Hippocampal formation (tissue), 2 donors: ENCODE results near the gene GON7.
"Not testable (repeated sequence)": the region's sequence is repeated elsewhere in the genome, so short reads cannot be mapped to it uniquely, and the experiment has no call there.

Source experiments
- DNase-seq, 2 donors: peaks; one replicate each; lab custom pipeline; 2025; lab: John Stamatoyannopoulos, UW

Gene GON7

DNA sequence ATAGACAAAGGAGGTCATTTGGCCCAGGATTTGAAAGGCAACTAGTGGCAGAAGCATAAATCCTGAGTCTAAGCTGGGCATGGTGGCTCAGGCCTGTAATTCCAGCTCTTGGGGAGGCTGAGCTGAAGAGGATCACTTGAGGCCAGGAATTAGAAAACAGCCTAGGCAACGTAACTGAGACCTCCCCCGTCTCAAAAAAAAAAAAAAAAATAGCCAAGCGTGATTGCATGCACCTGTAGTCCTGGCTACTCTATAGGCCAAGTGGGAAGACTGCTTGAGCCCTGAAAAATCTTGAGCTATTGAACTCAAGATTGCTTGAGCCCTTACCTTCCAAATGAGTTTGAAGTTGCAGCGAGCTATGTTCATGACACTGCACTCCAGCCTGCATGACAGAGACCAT, 7.8 kb downstream of the GON7 start:
- DNase-seq: no peak

DNA sequence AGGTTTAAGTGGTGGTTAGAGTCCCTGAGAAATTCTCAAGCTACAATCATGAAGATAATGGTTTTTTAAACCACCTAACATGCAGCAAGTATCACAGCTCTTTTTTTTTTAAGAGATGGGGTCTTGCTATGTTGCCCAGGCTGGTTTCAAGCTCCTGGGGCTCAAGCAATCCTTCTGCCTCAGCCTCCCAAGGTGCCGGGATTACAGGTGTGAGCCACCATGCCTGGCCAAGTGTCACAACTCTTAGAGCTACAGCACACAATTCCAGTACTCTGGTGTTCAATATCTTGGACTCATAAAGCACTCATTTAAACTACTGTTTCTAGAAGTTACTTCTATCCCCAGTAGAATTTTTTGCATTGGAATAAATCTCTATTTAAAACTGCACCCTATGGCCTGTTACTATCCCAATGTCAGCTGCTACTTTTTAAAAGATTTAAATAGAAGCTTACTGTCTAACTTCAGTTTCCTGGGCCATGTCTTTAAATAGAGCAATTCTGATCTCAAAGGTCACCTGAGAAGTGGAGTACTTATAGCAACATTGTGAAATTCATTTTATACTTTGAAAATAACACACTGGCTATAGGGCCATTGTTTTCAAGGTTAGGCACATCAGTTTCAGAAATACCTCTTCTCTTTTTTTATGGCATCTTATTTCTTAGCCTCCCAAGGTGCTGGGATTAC, 11.4 kb downstream of the GON7 start:
- DNase-seq: no peak

DNA sequence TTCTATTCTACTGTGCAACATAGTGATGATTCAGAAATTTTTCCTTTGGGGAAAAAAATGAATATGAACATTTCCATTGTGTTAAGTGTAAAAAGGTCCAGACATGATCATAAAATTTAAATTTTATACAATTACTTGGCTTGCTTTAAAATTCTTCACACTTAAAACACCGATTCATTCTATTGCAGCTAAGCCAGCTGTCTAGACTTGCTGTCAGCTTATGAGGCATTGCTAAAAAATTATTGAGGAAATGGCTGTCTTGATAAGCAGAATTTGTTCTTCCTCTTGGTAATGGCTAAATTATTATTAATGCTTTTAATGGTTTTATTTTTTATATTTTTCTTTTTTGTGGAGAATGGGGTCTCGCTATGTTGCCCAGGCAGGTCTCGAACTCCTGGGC, 19.9 kb downstream of the GON7 start:
- DNase-seq: no peak

- no peak for DNase-seq
Observed at GRCh38 chr14:93186466-93186865, 20.4 kb downstream of the GON7 start.

DNA sequence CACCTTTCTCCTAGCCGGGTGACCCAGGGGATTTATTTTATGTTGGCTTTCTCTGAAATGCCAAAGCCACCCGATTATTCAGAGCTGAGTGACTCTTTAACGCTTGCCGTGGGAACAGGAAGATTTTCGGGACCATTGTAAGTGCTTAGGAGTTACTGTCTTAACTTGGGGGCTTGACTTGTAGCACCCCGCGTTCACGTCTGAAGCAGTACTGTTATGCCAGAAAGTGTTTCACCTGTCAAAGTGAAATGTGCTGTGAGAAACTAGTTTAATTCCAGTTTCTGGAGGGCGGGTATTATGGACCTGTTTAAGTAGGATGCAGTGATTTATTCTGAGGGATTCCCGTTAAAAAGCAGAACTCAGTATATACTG, 21.5 kb downstream of the GON7 start:
- no peak for DNase-seq

DNA sequence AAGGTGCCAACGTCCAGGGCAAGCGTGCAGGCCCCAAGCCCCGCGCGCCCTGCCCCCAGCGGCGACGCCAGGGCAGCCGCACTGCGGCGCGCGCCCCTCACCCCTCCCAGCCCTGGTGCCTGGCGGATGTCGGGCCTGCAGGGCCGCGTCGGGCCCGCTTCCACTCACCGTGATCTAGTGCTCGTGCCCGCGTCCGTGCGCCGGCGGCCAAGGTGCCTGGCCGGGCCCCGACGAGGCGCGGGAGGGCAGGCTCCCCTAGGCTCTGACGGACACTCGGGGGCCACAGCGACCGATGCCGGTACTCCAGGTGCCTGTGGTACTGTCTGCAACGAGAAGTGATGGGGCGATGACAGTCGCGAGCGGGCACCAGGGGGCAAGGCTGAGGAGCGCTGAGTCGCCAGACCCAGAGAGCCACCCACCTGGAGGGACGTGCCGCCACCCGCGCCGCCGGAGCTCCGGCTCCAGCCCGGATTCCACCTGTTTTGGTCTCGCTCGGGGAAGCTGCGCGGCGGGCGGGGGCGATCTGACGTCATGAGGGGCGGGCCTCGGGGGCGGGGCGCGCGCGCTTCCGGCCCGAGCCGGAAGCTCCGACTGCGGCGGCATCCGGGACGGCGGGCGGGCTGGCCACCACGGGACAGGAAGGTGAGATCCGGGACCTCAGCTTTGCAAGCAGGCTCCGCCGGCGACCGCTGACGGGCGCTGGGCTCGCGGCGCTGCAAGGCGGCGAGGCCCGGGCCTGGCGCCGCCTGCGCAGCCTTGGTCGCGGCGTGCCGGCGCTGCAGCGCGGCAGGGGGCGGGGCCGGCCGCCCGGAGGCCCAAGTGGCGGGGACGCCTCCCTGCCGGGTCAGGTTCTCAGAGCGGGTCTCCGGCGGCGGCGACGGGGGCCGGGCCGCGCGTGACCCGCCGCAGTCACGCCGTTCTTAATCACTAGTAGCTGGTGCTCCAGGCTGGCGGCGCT, 22.2 kb downstream of the GON7 start, which contains the start of the genes LYSET and MOAP1:
Gene LYSET, plus strand, starts transcription at position 927 of the 958 bp plus-strand sequence. CDS start 89 bp downstream, outside the sequence.
Gene MOAP1, minus strand, starts transcription at position 507 of the 958 bp plus-strand sequence. CDS start 655 bp downstream, outside the sequence.
- DNase-seq: peak; percentile 75 to 86

- no peak for DNase-seq
Observed at GRCh38 chr14:93183596-93184317, 23.1 kb downstream of the GON7 start.

- no peak for DNase-seq
Observed at GRCh38 chr14:93175492-93175891, 31.4 kb downstream of the GON7 start.

DNA sequence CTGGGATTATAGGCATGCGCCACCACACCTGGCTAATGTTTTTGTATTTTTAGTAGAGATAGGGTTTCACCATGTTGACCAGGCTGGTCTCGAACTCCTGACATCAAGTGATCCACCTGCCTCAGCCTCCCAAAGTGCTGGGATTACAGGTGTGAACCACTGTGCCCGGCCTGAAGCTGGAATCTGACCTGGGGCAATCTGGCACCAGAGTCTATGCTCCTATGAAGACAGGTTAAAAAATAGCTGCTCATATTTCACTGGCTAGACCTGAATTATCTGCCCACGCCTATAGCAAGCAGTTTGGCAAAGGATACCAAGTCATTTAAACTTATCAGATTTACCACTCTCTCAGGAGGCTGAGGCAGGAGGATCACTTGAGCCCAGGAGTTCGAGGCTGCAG, 32.1 kb downstream of the GON7 start:
- not testable (repeated sequence) for DNase-seq

- DNase-seq: no peak
Observed at GRCh38 chr14:93173943-93174395, 32.9 kb downstream of the GON7 start.

DNA sequence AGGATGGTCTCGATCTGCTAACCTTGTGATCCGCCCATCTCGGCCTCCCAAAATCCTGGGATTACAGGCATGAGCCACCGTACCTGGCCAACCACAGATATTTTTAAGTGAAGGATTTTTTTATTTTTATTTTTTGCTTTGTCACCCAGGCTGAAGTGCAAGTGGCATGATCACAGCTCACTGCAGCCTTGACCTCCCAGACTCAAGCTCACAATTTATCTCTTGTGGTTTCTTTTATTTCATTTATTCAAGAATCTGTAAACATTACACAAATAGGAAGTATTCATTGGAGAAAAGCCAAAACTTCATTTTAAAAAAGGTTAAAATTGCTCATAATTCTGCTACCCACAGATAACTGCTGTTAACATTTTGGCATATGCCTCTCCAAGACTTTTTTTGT, 35.5 kb downstream of the GON7 start:
- DNase-seq: no peak

DNA sequence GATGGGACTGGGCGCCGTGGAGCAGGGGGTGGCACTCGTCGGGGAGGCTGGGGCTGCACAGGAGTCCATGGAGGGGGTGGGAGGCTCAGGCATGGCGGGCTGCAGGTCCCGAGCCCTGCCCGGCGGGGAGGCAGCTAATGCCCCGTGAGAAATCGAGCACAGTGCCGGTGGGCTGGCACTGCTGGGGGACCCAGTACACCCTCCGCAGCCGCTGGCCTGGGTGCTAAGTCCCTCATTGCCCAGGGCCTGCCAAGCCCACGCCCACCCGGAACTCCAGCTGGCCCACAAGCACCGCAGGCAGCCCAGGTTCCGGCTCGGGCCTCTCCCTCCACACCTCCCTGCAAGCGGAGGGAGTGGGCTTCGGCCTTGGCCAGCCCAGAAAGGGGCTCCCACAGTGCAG, 36.7 kb downstream of the GON7 start:
- DNase-seq: not testable (repeated sequence)

- not testable (repeated sequence) for DNase-seq
Observed at GRCh38 chr14:93169619-93170018, 37.2 kb downstream of the GON7 start.

GRCh38 chr14:93168610-93169009, 38.3 kb downstream of the GON7 start:
- DNase-seq: not testable (repeated sequence)

GRCh38 chr14:93165271-93166265, 41.3 kb downstream of the GON7 start:
- DNase-seq: not testable (repeated sequence)

GRCh38 chr14:93163564-93163963, 43.3 kb downstream of the GON7 start:
- DNase-seq: no peak

DNA sequence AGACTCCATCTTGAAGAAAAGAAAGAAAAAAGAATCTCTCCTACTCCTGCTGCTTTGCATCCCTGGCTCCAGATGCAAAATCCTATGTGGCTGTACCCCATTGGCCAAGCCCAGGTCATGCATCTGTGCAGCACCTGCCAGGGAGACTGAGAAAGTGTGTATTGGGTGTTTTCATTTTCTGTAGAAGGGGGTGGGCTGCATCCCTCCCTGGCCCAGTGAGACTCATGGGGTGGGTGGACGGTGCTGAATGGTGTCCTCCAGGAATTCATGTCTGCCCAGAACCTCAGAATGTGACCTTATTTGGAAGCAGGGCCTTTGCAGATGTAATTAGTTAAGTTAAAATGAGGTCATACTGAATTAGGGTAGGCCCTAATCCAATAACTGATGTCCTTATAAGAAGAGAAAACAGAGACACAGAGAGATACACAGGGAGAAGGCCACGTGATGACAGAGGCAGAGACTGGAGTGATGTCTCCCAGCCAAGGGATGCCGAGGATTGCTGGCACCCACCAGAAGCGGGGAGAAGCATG, 45.4 kb downstream of the GON7 start:
- no peak for DNase-seq

DNA sequence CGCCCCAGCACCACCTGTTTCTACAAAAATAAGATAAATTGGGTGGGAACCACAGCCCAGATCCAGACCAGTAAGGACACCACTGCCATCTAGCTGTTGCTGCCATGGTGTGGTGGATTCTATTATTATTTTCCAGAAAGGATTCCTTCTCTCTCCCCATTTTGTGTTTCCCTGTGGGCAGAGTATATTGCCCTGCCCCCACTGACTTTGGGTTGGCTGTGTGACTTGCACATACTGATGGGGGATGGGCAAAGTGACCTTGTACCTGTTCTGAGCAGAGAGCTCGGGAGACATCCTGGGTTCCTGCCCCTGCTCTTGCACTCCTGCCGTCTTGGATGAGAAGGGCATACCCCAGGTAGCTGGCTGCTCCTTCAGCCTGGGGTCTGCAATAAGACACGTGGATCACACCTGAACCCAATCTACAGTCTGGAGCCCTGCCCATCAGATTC, 46.5 kb downstream of the GON7 start:
- DNase-seq: no peak

DNA sequence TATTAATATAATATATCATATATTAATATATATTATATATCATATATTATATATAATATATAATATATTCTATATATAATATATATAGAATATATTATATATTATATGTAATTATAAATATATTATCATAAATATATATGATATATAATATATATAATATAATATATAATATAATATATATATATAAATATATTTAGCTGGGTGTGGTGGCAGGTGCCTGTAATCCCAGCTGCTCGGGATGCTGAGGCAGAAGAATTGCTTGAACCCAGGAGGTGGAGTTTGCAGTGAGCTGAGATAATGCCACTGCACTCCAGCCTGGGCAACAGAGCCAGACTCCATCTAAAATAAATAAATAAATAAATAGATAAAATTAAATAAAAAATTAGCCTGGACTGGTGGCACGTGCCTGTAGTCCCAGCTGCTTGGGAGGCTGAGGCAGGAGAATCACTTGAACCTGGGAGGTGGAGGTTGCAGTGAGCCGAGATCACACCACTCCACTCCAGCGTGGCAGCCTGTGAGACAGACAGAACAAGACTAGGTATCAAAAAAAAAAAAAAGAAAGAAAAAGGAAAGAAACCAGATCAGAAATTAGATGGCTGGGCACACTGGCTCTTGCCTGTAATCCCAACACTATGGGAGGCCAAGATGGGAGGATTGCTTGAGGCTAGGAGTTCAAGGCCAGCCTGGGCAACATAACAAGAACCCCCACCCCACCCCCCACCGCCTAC, 47.1 kb downstream of the GON7 start:
- not testable (repeated sequence) for DNase-seq

DNA sequence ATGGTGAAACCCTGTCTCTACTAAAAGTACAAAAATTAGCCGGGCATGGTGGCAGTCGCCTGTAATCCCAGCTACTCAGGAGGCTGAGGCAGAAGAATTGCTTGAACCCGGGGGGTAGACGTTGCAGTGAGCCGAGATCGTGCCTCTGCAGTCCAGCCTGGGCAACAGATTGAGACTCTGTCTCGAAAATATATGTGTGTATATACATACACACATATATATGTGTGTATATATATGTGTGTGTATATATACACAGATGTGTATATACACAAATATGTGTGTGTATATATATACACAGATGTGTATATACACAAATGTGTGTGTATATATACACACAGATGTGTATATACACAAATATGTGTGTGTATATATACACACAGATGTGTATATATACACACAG, 48.5 kb downstream of the GON7 start:
- DNase-seq: not testable (repeated sequence)
